ENCODE data around the gene VWA7. TPM values are rescaled to one million over a fixed set of nuclear protein-coding genes. Genes with fewer than 3 reads are reported as not detected.
A peak's percentile ranks its signal among the peaks of the same experiment; 100 is the strongest.
"Not testable (repeated sequence)": the region's sequence is repeated elsewhere in the genome, so short reads cannot be mapped to it uniquely, and the experiment has no call there.

VWA7 gene
- total RNA-seq, 2 donors from 2014 or later: 0.68 to 0.78 TPM

GRCh38 chr6:31795616-31796298 lies 18.6 kb upstream of the VWA7 start, which contains the start of gene VARS1:
Gene VARS1 (minus strand): TSS chr6:31795752. CDS start chr6:31795217, 535 bp downstream.
- Histone ChIP-seq H3K36me3 (peaks cover 4% of the 10 kb centered on the region), H3K4me1 (ENCODE audit: control insufficient read depth in 1 of 2, low read depth in 2 of 2) (peaks cover 23 to 28% of the 10 kb centered on the region in 2 donors), H3K27ac (peak within 1 kb of the TSS; percentile 90 to 98), H3K27me3 (replicated peaks; ENCODE audit: insufficient read depth) (no peaks in the 10 kb centered on the region), H3K9me3 (no peaks in the 10 kb centered on the region), H3K4me3 (peak within 1 kb of the TSS; percentile 93)
- DNase-seq (ENCODE audit: low spot score) (peak; percentile 63), ATAC-seq (ENCODE audit: insufficient number of reproducible peaks, low FRiP score, low read depth) (peak; percentile 77)
- TF ChIP-seq, protein P1, sequence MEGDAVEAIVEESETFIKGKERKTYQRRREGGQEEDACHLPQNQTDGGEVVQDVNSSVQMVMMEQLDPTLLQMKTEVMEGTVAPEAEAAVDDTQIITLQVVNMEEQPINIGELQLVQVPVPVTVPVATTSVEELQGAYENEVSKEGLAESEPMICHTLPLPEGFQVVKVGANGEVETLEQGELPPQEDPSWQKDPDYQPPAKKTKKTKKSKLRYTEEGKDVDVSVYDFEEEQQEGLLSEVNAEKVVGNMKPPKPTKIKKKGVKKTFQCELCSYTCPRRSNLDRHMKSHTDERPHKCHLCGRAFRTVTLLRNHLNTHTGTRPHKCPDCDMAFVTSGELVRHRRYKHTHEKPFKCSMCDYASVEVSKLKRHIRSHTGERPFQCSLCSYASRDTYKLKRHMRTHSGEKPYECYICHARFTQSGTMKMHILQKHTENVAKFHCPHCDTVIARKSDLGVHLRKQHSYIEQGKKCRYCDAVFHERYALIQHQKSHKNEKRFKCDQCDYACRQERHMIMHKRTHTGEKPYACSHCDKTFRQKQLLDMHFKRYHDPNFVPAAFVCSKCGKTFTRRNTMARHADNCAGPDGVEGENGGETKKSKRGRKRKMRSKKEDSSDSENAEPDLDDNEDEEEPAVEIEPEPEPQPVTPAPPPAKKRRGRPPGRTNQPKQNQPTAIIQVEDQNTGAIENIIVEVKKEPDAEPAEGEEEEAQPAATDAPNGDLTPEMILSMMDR (IDR thresholded peaks at IDR 0.05): peak; percentile 80

DNA sequence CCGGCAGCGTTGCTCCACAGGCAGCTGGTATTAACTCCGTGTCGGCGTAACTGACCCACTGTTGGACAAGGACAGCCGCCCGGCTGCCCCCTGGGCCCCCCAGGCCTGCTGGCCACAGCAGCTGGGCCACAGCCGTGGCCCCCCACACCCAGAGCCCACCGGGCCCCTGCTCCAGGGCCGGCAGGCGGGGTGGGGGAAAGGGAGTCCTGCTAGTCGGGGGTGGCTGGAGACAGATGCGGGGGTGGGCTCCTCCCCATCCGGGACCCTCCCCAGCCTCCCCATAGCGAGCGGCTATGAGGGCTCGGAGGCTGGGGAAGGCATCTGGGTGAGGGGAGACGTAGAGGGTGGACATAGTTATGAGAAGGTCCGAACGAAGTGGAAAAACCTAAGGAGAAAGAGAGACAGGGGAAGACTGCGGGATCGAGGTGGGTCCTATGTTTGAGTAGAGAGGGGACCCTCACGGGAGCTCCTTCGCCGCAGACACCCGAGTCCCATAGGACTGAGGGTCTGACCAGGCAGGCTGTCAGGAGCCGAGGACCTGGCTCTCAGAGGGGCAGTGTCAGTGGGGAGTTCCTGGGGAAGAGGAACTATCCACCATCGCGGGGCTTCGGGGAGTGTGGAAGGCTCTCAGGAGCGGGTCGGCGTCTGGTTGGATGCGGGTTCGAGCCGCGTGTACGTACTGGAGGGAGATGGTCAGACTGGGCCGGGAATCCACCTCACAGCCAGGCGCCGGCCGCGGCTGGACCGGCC lies 17.9 kb upstream of the VWA7 start:
- peaks cover 4% of the 10 kb centered on the region for H3K36me3 ChIP-seq
- ATAC-seq (ENCODE audit: insufficient number of reproducible peaks, low FRiP score, low read depth) (no peak), DNase-seq (ENCODE audit: low spot score) (no peak)
- peak overlapping the region; percentile 90 to 98 for H3K27ac ChIP-seq
- H3K4me1 ChIP-seq (ENCODE audit: control insufficient read depth in 1 of 2, low read depth in 2 of 2): peaks cover 20 to 26% of the 10 kb centered on the region in 2 donors
- H3K4me3 ChIP-seq: peak overlapping the region; percentile 93
- no peaks in the 10 kb centered on the region for H3K9me3 ChIP-seq
- H3K27me3 ChIP-seq (replicated peaks; ENCODE audit: insufficient read depth): no peaks in the 10 kb centered on the region
- TF ChIP-seq, protein P1 (IDR thresholded peaks at IDR 0.05): no peak

GRCh38 chr6:31794294-31794865 lies 17.3 kb upstream of the VWA7 start:
- Histone ChIP-seq H3K27ac (peak overlapping the region; percentile 90 to 98), H3K4me3 (peak overlapping the region; percentile 93), H3K27me3 (replicated peaks; ENCODE audit: insufficient read depth) (no peaks in the 10 kb centered on the region), H3K4me1 (ENCODE audit: control insufficient read depth in 1 of 2, low read depth in 2 of 2) (peaks cover 14 to 20% of the 10 kb centered on the region in 2 donors), H3K36me3 (peaks cover 4% of the 10 kb centered on the region), H3K9me3 (no peaks in the 10 kb centered on the region)
- TF ChIP-seq, protein P1 (IDR thresholded peaks at IDR 0.05): no peak
- DNase-seq (ENCODE audit: low spot score) (no peak), ATAC-seq (ENCODE audit: insufficient number of reproducible peaks, low FRiP score, low read depth) (no peak)

- Histone ChIP-seq H3K4me3 (peak overlapping the region; percentile 93), H3K4me1 (ENCODE audit: control insufficient read depth in 1 of 2, low read depth in 2 of 2) (peaks cover 14 to 20% of the 10 kb centered on the region in 2 donors)
- not testable (repeated sequence) for ATAC-seq (ENCODE audit: insufficient number of reproducible peaks, low FRiP score, low read depth); DNase-seq (ENCODE audit: low spot score); H3K27me3 ChIP-seq (replicated peaks; ENCODE audit: insufficient read depth); H3K36me3 ChIP-seq; H3K9me3 ChIP-seq; H3K27ac ChIP-seq
Measured at GRCh38 chr6:31793927-31794245, 16.8 kb upstream of the VWA7 start.

DNA sequence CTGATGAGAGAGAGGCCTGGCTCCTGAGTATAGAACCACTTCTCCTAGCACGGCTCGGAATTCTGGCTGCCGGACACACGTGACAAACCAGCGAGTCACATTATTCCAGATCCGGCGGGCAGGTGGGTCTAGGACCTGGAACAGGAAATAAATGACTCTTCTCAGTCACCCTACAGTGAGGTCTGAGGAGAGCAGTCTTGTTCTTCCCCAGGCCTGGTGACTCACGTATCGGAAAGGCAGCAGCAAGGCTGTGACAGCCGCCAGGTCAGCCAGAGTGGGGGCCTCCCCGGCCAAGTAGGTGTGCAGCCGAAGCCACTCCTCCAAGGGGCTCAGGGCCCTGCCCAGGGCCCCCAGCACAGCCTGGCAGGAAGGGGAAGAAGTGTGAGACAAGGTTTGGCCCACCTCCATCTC lies 15.6 kb upstream of the VWA7 start:
- ATAC-seq (ENCODE audit: insufficient number of reproducible peaks, low FRiP score, low read depth) (no peak), DNase-seq (ENCODE audit: low spot score) (no peak)
- H3K9me3 ChIP-seq: no peaks in the 10 kb centered on the region
- peaks cover 14 to 20% of the 10 kb centered on the region in 2 donors for H3K4me1 ChIP-seq (ENCODE audit: control insufficient read depth in 1 of 2, low read depth in 2 of 2)
- no peak overlapping the region for H3K4me3 ChIP-seq
- TF ChIP-seq, protein P1 (IDR thresholded peaks at IDR 0.05): no peak
- no peaks in the 10 kb centered on the region for H3K27me3 ChIP-seq (replicated peaks; ENCODE audit: insufficient read depth)
- no peak overlapping the region for H3K27ac ChIP-seq
- H3K36me3 ChIP-seq: peaks cover 4% of the 10 kb centered on the region
